ENCODE data around the gene PPA2. TPM values are rescaled to one million over a fixed set of nuclear protein-coding genes. Genes with fewer than 3 reads are reported as not detected.

PPA2 gene
- total and polyA plus RNA-seq, 2 experiments from 2014 or later, result 58.4 to 63.7 TPM

GRCh38 chr4:105344141-105344540 is 129.7 kb downstream of the PPA2 start:
- Histone ChIP-seq H3F3A (replicated peaks; ENCODE audit: low read depth) (no peaks in the 10 kb centered on the region), H4K20me1 (replicated peaks; ENCODE audit: insufficient read depth) (no peaks in the 10 kb centered on the region), H3K9me2 (ENCODE audit: insufficient read depth) (no peaks in the 10 kb centered on the region), H3K36me3 (ENCODE audit: insufficient read depth) (no peaks in the 10 kb centered on the region), H3K79me2 (replicated peaks; ENCODE audit: insufficient read depth) (no peaks in the 10 kb centered on the region), H3K4me2 (no peak overlapping the region), H3K27me3 (ENCODE audit: insufficient read depth) (no peaks in the 10 kb centered on the region), H3K4me3 (no peak overlapping the region), H3K27ac (ENCODE audit: low read depth) (no peak overlapping the region), H3K4me1 (ENCODE audit: insufficient read depth) (no peaks in the 10 kb centered on the region), H2AFZ (no peak overlapping the region)
- H3K36me3 Mint-ChIP-seq (ENCODE audit: low read depth), result no peaks in the 10 kb centered on the region
- no peak overlapping the region for H3K27ac Mint-ChIP-seq
- H3K4me1 Mint-ChIP-seq, result no peaks in the 10 kb centered on the region
- no peak for ATAC-seq
- no peak overlapping the region for H3K4me3 Mint-ChIP-seq
- H3K27me3 Mint-ChIP-seq (ENCODE audit: insufficient read depth, low read depth, poor library complexity), result no peaks in the 10 kb centered on the region
- no peaks in the 10 kb centered on the region for H3K9me3 Mint-ChIP-seq
- DNase-seq (ENCODE audit: low spot score), result no peak
- TF ChIP-seq NANOG (IDR thresholded peaks at IDR 0.05; ENCODE audit: borderline replicate concordance) (no peak), ETS1 (IDR thresholded peaks at IDR 0.05) (no peak), CREB1 (CRISPR knock-in tag; IDR thresholded peaks at IDR 0.05; ENCODE audit: low read depth) (no peak), EZH2phosphoT487 (IDR thresholded peaks at IDR 0.05; ENCODE audit: unreplicated experiment) (no peak)

- Mint-ChIP-seq H3K4me3 (no peak overlapping the region), H3K27me3 (ENCODE audit: insufficient read depth, low read depth, poor library complexity) (no peaks in the 10 kb centered on the region), H3K27ac (no peak overlapping the region), H3K4me1 (no peaks in the 10 kb centered on the region), H3K9me3 (no peaks in the 10 kb centered on the region), H3K36me3 (ENCODE audit: low read depth) (no peaks in the 10 kb centered on the region)
- no peaks in the 10 kb centered on the region for H3K27me3 ChIP-seq (ENCODE audit: insufficient read depth)
- H3F3A ChIP-seq (replicated peaks; ENCODE audit: low read depth), result no peaks in the 10 kb centered on the region
- no peak overlapping the region for H3K27ac ChIP-seq (ENCODE audit: low read depth)
- H3K9me2 ChIP-seq (ENCODE audit: insufficient read depth), result no peaks in the 10 kb centered on the region
- H2AFZ ChIP-seq, result no peak overlapping the region
- no peaks in the 10 kb centered on the region for H3K79me2 ChIP-seq (replicated peaks; ENCODE audit: insufficient read depth)
- H3K36me3 ChIP-seq (ENCODE audit: insufficient read depth), result no peaks in the 10 kb centered on the region
- TF ChIP-seq CREB1 (CRISPR knock-in tag; IDR thresholded peaks at IDR 0.05; ENCODE audit: low read depth) (no peak), EZH2phosphoT487 (IDR thresholded peaks at IDR 0.05; ENCODE audit: unreplicated experiment) (no peak), CTCF (conservative IDR thresholded peaks at IDR 0.05; ENCODE audit: low read depth in 2 of 2) (no peak), EZH2 (IDR thresholded peaks at IDR 0.05; ENCODE audit: low read depth, unreplicated experiment) (no peak), JUNB (IDR thresholded peaks at IDR 0.05; ENCODE audit: unreplicated experiment) (no peak), ZNF331 (CRISPR knock-in tag; IDR thresholded peaks at IDR 0.05; ENCODE audit: low read depth) (no peak), ETS1 (IDR thresholded peaks at IDR 0.05) (no peak), NANOG (IDR thresholded peaks at IDR 0.05; ENCODE audit: borderline replicate concordance) (no peak), REST (IDR thresholded peaks at IDR 0.05; ENCODE audit: unreplicated experiment) (no peak), POLR2AphosphoS5 (IDR thresholded peaks at IDR 0.05; ENCODE audit: low read depth) (no peak), STAT1 (IDR thresholded peaks at IDR 0.05; ENCODE audit: unreplicated experiment) (no peak)
- ATAC-seq (no peak), DNase-seq (ENCODE audit: low spot score) (no peak)
- no peak overlapping the region for H3K4me3 ChIP-seq
- no peak overlapping the region for H3K4me2 ChIP-seq
- H4K20me1 ChIP-seq (replicated peaks; ENCODE audit: insufficient read depth), result no peaks in the 10 kb centered on the region
- no peaks in the 10 kb centered on the region for H3K4me1 ChIP-seq (ENCODE audit: insufficient read depth)
These were observed 130.5 kb downstream of the PPA2 start for GRCh38 chr4:105343146-105343931.
